ENCODE measurements around the gene GNA12. TPM values are rescaled to one million over a fixed set of nuclear protein-coding genes. Genes with fewer than 3 reads are reported as not detected.
A peak's percentile ranks its signal among the peaks of the same experiment; 100 is the strongest.
"Not testable (repeated sequence)": the region's sequence is repeated elsewhere in the genome, so short reads cannot be mapped to it uniquely, and the experiment has no call there.

GNA12 gene
- total RNA-seq, 1 experiment from 2014 or later, result 16.4 TPM

GRCh38 chr7:2755531-2755930, 88.6 kb downstream of the GNA12 start:
- no peak for DNase-seq (ENCODE audit: low spot score)

- no peak for DNase-seq (ENCODE audit: low spot score)
These were observed 89.2 kb downstream of the GNA12 start for GRCh38 chr7:2754912-2755311.

GRCh38 chr7:2754086-2754485, 90.0 kb downstream of the GNA12 start:
- no peak for DNase-seq (ENCODE audit: low spot score)

- DNase-seq (ENCODE audit: low spot score), result no peak
These were observed 91.0 kb downstream of the GNA12 start for GRCh38 chr7:2753148-2753547.

DNA sequence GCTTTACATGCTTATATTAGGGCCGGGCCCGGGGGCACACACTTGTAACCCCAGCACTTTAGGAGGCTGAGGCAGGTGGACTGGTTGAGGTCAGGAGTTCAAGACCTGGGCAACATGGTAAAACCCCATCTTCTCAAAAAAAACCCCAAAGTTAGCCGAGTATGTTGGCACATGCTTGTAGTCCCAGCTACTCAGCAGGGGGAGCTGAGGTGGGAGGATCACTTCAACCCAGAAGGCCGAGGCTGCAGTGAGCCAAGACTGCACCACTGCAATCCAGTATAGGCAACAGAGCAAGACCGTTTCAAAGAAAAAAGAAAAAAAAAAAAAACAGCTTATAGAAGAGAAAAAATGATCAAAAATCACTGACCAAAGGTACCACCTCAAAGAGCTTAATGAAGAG, 93.0 kb downstream of the GNA12 start:
- no peak for DNase-seq (ENCODE audit: low spot score)

DNA sequence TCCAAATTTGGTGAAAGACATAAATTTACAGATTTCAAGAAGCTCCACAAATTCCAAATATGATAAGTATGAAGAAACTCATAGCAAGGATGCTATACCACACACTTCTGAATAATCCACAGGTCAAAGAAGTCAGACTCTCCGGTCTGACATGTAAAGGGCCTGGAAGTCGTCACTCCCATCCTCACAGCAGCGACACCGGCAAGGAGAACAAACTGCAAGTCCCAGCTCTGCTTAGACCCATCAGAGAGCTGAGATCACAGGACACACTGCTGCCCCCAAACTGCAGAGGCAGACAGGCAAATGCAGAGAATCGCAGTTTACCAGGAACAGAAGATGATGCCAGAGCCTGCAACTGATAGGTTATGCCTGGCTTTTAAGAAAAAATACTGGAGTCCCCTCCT, 94.1 kb downstream of the GNA12 start:
- DNase-seq (ENCODE audit: low spot score), result no peak

GRCh38 chr7:2748684-2749083, 95.4 kb downstream of the GNA12 start:
- DNase-seq (ENCODE audit: low spot score), result not testable (repeated sequence)

DNA sequence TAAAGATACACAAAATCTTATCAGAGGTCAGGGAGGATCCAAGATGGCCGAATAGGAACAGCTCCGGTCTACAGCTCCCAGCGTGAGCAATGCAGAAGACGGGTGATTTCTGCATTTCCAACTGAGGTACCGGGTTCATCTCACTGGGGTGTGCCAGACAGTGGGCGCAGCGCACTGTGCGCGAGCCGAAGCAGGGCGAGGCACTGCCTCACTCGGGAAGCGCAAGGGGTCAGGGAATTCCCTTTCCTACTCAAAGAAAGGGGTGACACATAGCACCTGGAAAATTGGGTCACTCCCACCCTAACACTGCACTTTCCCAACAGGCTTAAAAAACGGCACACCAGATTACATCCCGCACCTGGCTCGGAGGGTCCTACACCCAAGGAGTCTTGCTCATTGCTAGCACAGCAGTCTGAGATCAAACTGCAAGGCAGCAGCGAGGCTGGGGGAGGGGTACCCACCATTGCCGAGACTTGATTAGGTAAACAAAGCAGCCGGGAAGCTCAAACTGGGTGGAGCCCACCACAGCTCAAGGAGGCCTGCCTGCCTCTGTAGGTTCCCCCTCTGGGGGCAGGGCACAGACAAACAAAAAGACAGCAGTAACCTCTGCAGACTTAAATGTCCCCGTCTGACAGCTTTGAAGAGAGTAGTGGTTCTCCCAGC, 100.5 kb downstream of the GNA12 start:
- not testable (repeated sequence) for DNase-seq (ENCODE audit: low spot score)

DNA sequence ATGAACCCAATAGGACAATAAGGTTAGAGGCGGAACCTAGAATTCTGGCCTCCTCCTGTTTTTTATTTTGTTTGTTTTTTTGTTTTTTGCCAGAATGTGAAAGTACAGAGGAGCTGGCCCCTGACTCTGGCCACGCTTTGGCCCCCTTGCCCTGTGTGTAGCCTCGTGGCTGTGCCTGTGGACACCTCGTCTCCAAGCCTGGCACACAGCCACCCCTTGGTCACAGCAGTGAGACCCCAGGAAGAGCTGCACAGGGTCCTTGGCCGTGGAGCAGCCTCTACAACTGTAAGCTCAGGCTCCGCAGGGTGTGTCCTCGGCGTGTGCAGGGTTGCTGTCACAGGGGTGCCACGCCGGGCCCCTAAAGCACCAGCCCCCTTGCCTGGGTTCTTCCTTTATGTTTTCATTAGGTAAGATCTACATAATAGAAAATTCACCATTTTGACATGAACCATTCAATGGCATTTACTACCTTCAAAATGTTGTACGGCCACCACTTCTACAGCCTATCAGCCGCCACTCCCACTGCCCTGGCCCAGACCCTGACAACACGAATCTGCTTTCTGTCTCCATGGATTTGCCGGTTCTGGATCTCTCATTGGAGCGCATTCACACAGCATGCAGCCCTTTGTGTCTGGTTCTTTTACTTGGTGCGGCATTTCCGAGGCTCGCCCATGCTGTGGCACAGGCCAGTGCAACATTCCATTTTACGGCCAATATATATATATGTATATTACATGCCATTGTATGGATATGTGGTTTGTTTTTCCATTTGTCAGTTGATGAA, 105.2 kb downstream of the GNA12 start:
- DNase-seq (ENCODE audit: low spot score), result no peak

DNA sequence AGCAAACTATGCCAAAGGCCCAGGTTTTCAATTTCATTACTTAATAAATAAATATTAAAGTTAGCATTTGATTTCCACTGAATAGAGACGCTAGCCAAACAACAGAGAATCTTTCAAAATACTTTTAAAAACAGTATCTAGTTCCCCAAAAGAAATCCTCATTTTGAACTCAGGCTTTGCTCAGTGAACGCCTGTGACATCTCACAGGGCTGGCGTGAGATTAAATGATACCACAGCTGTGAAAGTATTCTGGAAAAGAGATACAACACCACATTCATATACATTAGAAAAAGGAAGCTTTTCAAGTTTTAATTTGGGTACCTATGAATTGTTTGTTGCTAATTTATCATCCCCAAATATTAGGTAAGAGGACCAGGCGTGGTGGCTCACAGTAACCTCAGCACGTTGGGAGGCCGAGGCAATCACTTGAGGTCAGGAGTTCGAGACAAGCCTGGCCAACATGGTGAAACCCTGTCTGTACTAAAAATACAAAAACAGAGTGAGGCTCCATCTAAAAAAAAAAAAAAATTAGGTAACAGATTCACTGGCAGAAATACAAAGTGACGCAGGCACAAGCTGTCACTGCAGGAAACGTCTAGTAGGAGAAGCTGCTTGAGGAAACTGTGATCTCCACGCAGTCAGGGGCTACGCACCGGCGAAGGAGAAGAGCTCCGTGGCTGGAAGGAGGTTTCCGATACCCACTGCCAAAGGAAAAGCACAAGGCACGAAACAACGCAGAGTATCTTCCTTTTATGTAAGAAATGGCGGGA, 106.2 kb downstream of the GNA12 start:
- no peak for DNase-seq (ENCODE audit: low spot score)

DNA sequence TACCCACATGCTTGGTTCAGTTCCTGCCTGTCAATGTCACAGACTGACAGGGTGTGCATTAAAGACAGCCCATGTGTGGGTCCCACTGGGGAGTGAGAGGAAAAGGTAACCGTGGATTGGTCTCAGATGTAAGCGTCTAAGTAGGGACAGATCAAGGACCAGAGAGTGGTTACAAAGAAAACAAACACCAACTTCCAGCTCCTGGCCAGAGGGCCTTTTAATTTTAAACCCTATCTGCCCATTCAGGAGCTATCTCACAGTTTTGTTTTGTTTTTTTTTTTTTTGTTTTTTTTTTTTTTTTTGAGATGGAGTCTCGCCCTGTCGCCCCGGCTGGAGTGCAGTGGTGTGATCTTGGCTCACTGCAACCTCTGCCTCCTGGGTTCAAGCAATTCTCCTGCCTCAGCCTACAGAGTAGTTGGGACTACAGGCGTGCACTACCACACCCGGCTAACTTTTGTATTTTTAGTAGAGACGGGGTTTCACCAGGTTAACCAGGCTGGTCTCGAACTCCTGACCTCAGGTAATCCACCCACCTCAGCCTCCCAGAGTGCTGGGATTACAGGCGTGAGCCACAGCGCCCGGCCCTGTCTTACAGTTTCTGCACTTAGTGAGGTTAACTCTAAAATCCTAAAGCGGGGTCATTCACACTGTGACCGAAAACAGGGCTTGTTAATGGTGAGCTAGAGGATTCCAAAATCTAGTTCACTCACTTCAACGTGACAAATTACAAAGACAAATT, 106.9 kb downstream of the GNA12 start:
- DNase-seq (ENCODE audit: low spot score), result not testable (repeated sequence)

DNA sequence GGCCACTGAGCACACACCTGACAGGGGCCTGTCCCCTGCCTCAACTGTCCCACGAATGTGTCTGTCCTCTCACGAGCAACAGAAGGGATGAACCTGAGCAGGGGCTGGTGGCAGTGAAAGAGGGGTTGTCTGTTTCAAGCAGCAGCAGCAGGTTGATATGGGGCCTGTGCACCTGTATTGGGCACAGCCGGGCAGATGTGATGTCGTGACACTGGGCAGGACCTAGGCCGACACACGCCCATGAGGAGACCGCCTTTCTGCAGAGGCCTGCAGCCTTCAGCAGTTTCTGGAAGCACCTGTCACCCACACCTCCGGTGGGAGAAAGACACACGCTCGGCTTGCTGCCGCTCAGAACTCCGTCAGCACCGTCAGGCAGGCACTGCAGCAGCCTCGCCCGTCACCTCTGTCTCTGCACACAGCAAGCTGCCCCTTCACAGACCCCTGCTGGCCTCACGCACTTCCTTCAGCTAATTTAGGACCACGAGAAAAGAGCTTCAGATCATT, 107.6 kb downstream of the GNA12 start:
- DNase-seq (ENCODE audit: low spot score), result no peak

- no peak for DNase-seq (ENCODE audit: low spot score)
These were observed 108.4 kb downstream of the GNA12 start for GRCh38 chr7:2735744-2736143.

DNA sequence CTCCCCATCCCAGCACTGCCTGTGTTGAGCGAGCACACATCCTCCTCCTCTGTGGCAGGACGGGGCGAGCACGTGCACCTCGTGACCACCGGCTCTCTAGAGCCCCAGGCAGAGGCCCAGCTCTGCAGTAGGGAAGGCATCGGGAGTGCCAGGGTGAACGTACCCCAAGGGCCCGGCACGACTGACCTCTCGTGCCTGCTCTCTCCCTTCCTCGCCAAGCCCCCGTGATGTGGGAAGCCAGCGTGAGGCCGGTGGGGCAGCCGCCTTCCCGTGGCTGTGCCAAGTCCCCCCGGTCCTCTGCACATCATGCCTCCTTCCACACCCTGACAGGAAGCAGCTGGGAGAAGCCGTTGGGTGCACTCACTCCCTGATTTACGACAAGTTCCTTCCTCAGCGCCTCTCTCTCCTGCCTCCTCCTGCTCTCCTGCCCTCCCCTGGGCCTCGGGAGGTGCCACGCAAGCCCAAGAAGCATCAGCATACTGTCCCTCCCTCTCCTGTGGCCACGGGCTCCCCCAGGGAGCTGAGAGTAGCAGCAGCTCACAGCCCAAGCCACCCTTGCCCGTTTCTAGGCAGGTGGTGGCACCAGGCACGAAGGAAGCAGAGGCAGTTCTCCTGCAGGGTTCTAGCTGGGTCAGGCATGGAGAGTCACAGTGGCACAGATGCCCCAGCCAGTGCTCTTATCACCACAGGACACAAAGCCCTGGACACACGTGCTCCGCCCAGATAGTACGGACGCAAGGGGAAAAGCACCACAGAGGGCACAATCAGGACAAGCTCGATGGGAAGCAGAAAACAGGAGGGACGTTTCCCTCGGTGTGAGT, 109.1 kb downstream of the GNA12 start:
- DNase-seq (ENCODE audit: low spot score), result peak; percentile 81

DNA sequence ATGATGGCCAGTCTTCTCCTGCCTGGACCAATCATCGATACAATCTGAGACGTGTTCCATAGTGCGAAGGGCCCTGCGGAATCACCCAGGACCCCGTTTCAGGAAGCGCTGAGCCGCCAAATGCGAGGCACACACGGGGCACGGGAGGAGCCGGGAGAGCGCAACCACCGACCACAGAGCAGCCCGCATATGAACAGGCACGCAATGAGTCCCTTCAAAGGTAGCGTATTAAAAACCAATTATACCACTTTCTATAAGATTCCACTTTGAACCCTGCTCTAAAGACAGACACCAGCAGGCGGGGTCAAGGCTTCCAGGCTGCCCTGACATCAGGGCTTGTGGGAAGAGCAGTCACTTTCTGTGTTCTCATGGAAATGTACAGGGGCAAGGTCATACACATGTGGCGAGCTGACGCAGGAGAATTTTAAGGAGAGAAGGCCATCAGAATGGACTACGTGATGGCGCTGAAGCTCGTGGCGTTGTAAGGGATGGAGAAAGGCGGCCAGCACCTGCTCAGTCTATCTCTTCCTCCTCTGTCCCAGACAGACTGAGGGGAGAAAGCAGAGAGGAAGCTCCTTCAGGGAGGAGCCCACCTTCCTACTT, 109.9 kb downstream of the GNA12 start:
- DNase-seq (ENCODE audit: low spot score), result no peak

DNA sequence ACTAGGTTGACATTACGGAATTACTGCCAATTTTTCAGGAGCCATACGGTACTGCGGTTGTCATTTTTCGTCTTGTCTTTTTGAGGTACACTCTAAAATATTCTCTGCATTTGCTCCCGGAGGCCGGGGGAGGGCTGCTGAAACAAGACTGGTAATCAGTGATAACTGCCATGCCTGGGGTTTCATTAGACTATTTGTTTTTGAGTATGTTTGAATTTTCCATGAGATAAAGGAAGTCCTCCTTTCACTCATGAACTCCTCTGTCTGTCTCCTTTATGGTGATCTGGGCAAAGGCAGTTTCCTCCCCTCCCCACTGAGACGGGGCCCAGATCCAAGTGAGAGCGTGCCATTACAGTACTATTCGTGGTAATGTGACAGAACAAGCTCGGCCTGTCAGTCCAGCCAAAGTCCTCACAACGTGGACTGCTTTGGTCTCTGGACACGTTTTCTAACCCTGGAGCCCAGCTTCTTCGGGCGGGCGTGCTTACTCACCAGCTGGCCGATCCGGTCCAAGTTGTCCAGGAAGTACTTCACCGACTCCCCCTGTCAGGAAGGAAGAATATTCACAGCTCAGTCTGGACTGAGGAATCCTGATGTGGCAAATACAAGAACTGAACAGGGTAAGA, 111.0 kb downstream of the GNA12 start:
- DNase-seq (ENCODE audit: low spot score), result peak; percentile 21

- no peak for DNase-seq (ENCODE audit: low spot score)
These were observed 111.7 kb downstream of the GNA12 start for GRCh38 chr7:2732388-2732787.

DNA sequence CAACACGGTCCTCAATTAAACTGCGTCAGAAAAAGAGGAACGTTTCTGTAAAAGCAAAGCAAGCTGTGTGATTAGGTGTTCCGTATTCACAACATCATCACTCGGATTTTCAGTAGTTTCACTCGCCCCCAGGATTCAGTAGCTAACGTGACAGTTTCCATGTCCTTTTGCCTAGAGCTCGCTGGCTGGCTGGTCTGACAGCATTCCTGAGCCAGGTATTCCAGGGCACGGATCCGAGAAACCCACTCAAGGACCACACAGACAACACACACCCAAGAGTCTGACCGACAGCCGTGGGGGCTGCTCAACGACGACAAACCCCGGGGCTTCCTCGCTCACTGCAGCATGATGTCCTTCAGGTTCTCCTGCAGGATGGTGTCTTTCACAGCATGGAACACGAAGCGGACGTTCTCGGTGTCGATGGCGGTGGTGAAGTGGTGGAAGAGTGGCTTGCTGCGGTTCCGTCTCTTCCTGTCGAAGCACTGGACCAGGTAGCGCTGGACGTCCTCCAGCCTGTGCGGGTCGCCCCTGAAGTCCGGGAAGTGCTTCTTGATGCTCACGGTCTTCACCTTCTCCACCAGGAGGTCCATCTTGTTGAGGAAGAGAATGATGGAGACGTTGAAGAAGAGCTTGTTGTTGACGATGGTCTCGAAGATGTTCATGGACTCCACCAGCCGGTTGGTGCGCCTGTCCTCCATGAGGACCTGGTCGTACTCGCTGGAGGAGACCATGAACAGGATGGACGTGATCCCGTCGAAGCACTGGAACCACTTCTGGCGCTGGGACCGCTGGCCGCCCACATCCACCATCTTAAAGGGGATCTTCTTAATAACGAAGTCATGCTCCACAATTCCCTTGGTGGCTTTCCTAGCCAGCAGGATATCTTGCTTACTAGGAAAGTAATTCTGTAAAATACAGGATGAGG, 113.0 kb downstream of the GNA12 start:
- DNase-seq (ENCODE audit: low spot score), result no peak
